HG03378 (cell line): ENCODE results near the gene GEN1.

ENCODE experiments used
- ATAC-seq: cut with Tn5 transposase; IDR thresholded peaks from one replicate; pipeline ENCODE4 v1.9.1; 2021; ENCODE audit warnings: mild to moderate bottlenecking, moderate library complexity; ENCODE audit not compliant: unreplicated experiment

GEN1 gene

GRCh38 chr2:17753803-17754663 lies at the start of gene GEN1, which contains the start of gene SMC6:
Gene GEN1 (plus strand): TSS chr2:17754138. CDS start chr2:17759944, 5,806 bp downstream.
Gene SMC6 (minus strand): TSS chr2:17753810. CDS start chr2:17745946, 7,864 bp downstream.
- peak; percentile 55 for ATAC-seq

GRCh38 chr2:17706845-17707244 lies 47.1 kb upstream of the GEN1 start:
- ATAC-seq, result no peak

GRCh38 chr2:17708501-17708900 lies 45.4 kb upstream of the GEN1 start:
- no peak for ATAC-seq

DNA sequence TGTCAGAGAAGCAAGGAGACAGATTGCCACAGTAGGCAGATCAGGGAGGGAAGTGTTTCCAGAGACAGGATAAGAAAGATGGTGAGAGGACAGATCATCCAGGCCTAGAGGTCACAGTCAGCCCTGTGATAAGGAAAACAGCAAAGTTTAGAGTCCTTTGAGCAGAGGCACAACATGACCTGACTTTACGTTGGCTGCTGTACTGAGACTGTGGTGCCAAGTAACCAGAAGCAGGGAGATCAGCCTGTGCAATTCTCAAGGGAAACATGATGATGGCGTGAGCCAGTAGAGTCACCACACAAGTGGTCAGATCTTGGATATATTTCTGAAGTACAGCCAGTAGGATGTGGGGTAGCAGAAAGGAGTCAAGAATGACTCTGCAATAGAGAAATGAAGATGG lies 44.0 kb upstream of the GEN1 start:
- ATAC-seq, result no peak

GRCh38 chr2:17710547-17711248 lies 43.2 kb upstream of the GEN1 start:
- ATAC-seq, result no peak

- ATAC-seq, result no peak
These were observed 40.6 kb upstream of the GEN1 start for GRCh38 chr2:17713291-17713690.

DNA sequence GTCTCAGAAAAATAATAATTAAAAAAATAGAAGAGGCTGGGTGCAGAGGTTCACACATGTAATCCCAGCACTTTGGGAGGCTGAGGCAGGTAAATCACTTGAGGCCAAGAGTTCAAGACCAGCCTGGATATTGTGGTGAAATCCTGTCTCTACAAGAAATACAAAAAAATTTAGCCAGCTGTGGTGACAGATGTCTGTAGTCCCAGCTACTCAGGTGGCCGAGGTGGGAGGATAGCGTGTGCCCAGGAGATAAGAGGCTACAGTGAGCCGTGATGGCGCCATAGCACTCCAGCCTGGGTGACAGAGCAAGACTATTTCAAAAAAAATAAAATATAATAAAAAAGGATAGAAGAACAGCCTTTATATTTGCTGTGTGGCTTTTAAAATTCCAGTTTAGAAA lies 36.3 kb upstream of the GEN1 start:
- ATAC-seq, result no peak

DNA sequence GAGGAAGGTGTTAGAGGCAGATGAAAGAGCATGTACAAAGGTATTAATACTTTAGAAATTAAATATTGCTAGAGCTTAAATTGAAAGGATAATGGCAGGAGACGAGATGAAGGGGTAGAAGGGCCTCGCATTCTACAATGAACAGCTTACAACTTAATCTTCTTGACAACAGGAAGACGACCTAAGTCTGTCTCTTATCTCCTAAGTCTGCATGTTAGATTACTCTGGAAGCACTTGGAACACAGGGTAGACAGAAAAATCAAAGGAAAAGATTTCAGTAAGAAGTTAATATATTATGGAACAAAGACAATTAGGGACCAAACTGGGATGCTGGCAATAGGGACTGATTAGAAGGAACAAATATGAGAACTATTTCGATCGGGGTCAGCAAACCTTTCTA lies 35.2 kb upstream of the GEN1 start:
- ATAC-seq, result no peak

- ATAC-seq, result peak; percentile 63
These were observed 34.2 kb upstream of the GEN1 start for GRCh38 chr2:17719562-17720371.

- no peak for ATAC-seq
These were observed 25.7 kb upstream of the GEN1 start for GRCh38 chr2:17728210-17728609.

- no peak for ATAC-seq
These were observed 24.1 kb upstream of the GEN1 start for GRCh38 chr2:17729880-17730279.

- ATAC-seq, result no peak
These were observed 20.3 kb upstream of the GEN1 start for GRCh38 chr2:17733599-17733998.

DNA sequence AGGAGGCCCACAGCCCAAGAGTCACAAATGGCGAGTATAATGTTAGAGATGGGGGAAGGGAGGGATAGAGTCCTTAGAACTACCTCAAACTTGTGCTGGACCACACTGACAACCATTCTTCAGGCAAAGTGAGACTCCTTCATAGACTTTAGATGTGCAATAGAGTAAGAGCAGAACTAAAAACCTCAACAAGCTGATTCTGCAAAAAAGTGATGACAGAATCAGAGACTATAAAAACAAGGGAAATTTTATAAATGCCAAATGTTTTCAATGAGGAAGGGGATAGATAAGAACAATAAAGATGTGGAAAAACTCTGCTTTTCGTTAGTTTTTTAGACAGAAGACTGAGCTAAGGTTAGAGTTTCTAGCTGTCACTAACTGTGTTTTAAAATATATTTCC lies 18.1 kb upstream of the GEN1 start:
- no peak for ATAC-seq

- no peak for ATAC-seq
These were observed 16.9 kb upstream of the GEN1 start for GRCh38 chr2:17736989-17737388.

DNA sequence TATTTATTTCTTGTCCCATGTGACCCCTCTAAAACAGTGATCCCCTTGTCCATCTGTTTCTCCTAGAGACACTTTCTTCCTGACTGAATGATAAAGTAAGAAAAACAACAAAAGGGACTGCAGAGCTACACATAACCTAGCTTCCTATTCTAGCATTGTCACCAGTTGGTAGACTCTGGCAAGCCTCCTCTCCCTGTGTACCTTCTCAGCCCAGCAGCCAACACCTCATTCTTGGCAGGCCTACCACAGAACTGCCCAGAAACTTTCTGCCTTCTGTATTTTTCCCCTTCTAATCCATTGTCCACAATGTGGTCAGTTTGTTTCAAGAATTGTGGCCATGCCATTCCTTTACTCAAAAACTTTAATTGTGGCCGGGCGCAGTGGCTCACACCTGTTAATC lies 13.7 kb upstream of the GEN1 start:
- no peak for ATAC-seq

DNA sequence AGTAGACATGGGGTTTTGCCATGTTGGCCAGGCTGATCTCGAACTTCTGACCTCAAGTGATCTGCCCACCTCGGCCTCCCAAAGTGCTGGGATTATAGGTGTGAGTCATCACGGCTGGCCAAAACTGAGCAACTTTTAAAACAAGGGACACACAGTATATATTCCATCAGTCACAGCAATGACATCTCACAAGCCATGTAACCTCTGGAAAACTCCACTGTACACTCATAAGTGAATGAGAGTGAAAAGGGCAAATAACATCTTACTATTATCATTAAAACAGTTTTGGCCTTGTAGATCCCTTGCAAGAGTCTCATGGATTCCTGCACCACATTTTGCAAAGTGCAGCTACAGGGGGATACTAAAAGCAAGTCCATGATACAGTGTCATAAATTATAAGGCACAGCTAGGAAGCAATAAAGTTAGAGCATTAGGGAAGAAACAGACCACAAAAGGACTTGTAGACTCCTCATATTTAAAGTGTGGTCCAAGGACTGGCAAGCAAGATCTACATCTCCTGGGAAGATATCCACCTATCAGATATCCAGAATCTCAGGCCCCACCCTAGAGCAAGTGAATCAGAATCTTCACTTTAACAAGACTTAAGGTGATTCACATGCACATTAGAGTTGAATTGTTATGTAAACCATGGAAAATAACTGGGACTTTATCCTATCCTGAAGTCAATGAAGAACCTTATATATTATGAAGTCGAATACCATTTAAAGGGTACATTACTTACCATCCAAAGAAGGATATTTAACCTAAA lies 6.1 kb upstream of the GEN1 start:
- ATAC-seq, result no peak

GRCh38 chr2:17748745-17749144 lies 5.2 kb upstream of the GEN1 start:
- no peak for ATAC-seq

DNA sequence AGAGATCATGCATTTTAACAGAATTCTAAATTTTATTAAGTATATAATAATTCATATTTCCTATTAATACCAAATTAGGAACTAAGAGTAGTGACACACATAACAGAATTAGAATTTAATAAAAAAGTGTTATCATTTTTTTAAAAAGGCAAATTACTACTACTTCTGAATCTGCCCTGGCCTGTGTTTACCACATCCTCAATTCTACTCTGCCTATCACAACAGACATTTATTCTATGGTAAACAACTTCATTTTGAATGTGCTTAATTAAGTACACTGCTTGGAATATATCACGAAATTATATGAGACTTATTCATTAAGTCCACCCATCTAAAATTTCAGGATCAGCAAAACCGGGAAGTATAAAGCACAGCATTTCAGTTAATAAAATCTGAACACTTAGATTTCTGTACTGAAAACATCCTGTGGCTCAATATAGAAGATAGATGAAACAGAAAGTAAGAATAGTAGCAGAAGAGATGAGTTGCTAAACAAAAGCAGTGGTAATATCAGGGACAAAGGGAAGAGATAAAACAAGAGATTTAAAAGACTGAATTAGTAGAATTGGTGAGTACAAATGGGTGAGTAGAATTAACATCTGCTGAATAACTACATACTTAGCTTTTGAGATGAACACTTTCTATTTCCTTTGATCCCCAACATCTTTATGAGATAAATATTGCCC lies 4.0 kb upstream of the GEN1 start:
- peak; percentile 36 for ATAC-seq

DNA sequence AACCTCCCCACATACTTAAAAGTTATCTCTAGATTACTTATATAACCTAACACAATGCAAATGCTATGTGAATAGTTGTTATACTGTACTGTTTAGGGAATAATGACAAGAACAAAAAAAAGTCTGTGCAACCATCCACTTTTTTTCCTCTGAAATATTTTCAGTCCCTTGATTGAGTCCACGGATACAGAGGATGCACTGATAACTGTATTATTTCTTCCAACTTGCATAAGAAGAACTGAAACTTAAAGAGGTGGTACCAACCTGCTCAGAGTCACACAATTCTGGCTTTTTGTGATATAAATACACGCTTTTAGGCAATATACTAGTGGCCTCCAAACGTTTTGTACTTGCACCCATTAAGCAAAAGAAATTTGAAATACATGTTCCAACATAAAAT lies 1.7 kb upstream of the GEN1 start:
- ATAC-seq, result peak; percentile 34
